Measurements from ENCODE around the gene CLN5. TPM values are rescaled to one million over a fixed set of nuclear protein-coding genes. Genes with fewer than 3 reads are reported as not detected.

The CLN5 gene
- total RNA-seq, 1 experiment from 2014 or later: 10.7 TPM

DNA sequence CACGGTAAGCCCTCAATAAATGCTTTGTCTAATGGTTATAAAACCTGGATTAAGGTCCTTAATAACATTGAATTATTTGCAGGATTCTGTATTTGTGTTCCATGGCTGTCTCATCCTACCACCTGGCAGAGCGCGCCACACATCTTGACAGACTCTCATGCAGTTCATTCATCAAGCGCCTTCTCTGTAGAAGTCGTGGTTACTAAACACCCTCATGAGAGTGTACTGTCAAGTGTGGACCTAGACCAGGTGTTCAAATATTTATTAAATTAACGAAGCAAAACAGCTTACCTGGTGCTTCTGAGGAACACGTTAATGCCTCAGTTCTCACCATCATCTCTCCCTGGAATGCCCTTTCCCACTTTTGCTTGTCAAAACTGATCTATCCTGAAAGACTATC, 48.2 kb downstream of the CLN5 start:
- POLR2A ChIA-PET (ENCODE audit: unreplicated experiment): no interaction called here
- H3K4me2 ChIP-seq: no peak overlapping the region
- no peak for TF ChIP-seq EZH2 (IDR thresholded peaks at IDR 0.05; ENCODE audit: low read depth)
- TF ChIP-seq, protein P1, sequence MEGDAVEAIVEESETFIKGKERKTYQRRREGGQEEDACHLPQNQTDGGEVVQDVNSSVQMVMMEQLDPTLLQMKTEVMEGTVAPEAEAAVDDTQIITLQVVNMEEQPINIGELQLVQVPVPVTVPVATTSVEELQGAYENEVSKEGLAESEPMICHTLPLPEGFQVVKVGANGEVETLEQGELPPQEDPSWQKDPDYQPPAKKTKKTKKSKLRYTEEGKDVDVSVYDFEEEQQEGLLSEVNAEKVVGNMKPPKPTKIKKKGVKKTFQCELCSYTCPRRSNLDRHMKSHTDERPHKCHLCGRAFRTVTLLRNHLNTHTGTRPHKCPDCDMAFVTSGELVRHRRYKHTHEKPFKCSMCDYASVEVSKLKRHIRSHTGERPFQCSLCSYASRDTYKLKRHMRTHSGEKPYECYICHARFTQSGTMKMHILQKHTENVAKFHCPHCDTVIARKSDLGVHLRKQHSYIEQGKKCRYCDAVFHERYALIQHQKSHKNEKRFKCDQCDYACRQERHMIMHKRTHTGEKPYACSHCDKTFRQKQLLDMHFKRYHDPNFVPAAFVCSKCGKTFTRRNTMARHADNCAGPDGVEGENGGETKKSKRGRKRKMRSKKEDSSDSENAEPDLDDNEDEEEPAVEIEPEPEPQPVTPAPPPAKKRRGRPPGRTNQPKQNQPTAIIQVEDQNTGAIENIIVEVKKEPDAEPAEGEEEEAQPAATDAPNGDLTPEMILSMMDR (conservative IDR thresholded peaks at IDR 0.05): no peak
- no peaks in the 10 kb centered on the region for H3K79me2 ChIP-seq (ENCODE audit: low read depth)
- no peak overlapping the region for H3K27ac ChIP-seq
- H3K9me3 ChIP-seq (ENCODE audit: insufficient read depth, low read depth): no peaks in the 10 kb centered on the region
- H3K4me1 ChIP-seq (replicated peaks; ENCODE audit: insufficient read depth): 0 out of 2 replicates have a peak, but pooled peaks cover 2% of the 10 kb centered on the region
- no peak overlapping the region for H3K4me3 ChIP-seq
- H4K20me1 ChIP-seq (ENCODE audit: insufficient read depth): no peaks in the 10 kb centered on the region
- BruUV-seq (replicated peaks): no TSS peak
- CTCF ChIA-PET: no interaction called here
- H3F3A ChIP-seq (ENCODE audit: insufficient read depth, low read depth): no peaks in the 10 kb centered on the region; the same call in 1 of the 2 replicates
- H3K9me2 ChIP-seq (ENCODE audit: insufficient read depth): no peaks in the 10 kb centered on the region
- intact Hi-C loops (cut with micrococcal nuclease; ENCODE audit: unreplicated experiment): no loop called here
- H3K27me3 ChIP-seq (ENCODE audit: insufficient read depth, low read depth): no peaks in the 10 kb centered on the region
- H3K36me3 ChIP-seq (ENCODE audit: low read depth): no peaks in the 10 kb centered on the region
- H2AFZ ChIP-seq: no peak overlapping the region
- DNase-seq: no peak

DNA sequence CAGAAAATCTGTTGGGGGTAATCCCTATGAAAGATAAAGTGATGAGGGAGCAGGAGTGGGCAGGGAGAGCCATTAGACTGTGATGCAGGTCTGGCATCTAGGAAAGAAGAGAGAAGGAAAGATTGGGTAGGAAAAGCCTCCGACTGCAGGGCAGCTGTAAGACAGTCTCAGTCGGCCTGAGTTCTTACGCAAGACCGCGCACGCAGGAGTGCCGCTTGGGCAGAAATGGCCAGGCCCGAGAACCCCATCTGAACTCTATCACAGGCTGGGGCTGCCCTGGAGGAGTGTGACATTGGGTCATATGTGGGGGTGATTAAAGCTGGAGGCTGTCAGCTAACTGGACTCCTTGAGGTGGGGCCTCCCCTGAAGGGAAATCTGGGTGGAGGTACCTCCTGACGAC, 49.0 kb downstream of the CLN5 start:
- Histone ChIP-seq H3K4me3 (no peak overlapping the region), H3K4me1 (replicated peaks; ENCODE audit: insufficient read depth) (no peaks in the 10 kb centered on the region), H3K36me3 (ENCODE audit: low read depth) (no peaks in the 10 kb centered on the region), H3K27me3 (ENCODE audit: insufficient read depth, low read depth) (no peaks in the 10 kb centered on the region), H3K4me2 (no peak overlapping the region), H3K79me2 (ENCODE audit: low read depth) (no peaks in the 10 kb centered on the region), H3F3A (ENCODE audit: insufficient read depth, low read depth) (no peaks in the 10 kb centered on the region; the same call in 1 of the 2 replicates), H3K27ac (no peak overlapping the region), H3K9me2 (ENCODE audit: insufficient read depth) (no peaks in the 10 kb centered on the region), H4K20me1 (ENCODE audit: insufficient read depth) (no peaks in the 10 kb centered on the region), H3K9me3 (ENCODE audit: insufficient read depth, low read depth) (no peaks in the 10 kb centered on the region), H2AFZ (no peak overlapping the region)
- BruUV-seq (replicated peaks): no TSS peak
- CTCF ChIA-PET: no interaction called here
- TF ChIP-seq, protein P1 (conservative IDR thresholded peaks at IDR 0.05): no peak
- no peak for TF ChIP-seq EZH2 (IDR thresholded peaks at IDR 0.05; ENCODE audit: low read depth)
- no peak for DNase-seq
- intact Hi-C loops (cut with micrococcal nuclease; ENCODE audit: unreplicated experiment): no loop called here
- POLR2A ChIA-PET (ENCODE audit: unreplicated experiment): no interaction called here

DNA sequence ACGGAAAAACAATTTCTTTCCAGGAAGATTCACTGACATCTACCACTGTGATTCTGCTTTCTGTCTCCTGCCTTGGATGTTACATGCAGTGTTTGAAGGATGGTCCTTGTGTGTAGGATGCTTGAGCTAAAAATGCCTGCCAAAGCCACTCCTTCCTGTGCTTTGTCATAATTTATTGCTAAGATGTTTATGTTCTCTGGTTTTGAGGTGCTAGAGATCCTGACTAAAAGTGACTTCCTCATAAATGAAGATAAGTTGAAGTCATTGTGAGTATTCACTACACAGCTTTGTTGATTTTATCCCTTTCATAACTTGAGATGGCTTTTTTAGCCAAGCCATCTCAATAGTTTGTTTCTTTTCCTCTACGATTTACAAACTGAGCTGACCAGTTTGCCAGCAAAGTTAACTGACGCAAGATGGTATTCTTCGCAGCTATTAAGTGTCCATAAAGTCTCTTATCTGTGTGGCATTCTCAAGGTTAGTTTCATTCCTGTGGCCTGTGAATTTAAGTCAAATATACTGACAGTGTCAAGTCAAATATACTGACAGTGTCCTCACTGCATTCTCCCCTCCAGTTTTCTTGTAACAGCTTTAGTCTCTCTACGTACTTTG, 50.8 kb downstream of the CLN5 start:
- Histone ChIP-seq H3K79me2 (ENCODE audit: low read depth) (no peaks in the 10 kb centered on the region), H3K27ac (no peak overlapping the region), H3K27me3 (ENCODE audit: insufficient read depth, low read depth) (no peaks in the 10 kb centered on the region), H3K4me1 (replicated peaks; ENCODE audit: insufficient read depth) (no peaks in the 10 kb centered on the region), H3K4me2 (no peak overlapping the region), H3K4me3 (no peak overlapping the region), H3K36me3 (ENCODE audit: low read depth) (no peaks in the 10 kb centered on the region), H3K9me3 (ENCODE audit: insufficient read depth, low read depth) (no peaks in the 10 kb centered on the region), H2AFZ (no peak overlapping the region), H3K9me2 (ENCODE audit: insufficient read depth) (no peaks in the 10 kb centered on the region), H4K20me1 (ENCODE audit: insufficient read depth) (no peaks in the 10 kb centered on the region), H3F3A (ENCODE audit: insufficient read depth, low read depth) (no peaks in the 10 kb centered on the region; the same call in 1 of the 2 replicates)
- ChIA-PET CTCF (no interaction called here), POLR2A (ENCODE audit: unreplicated experiment) (no interaction called here)
- intact Hi-C loops (cut with micrococcal nuclease; ENCODE audit: unreplicated experiment): no loop called here
- no peak for DNase-seq
- no peak for TF ChIP-seq EZH2 (IDR thresholded peaks at IDR 0.05; ENCODE audit: low read depth)
- TF ChIP-seq, protein P1 (conservative IDR thresholded peaks at IDR 0.05): no peak
- no TSS peak for BruUV-seq (replicated peaks)
